DMS53 (cell line): Measurements from ENCODE around the gene SIX4.
"Not testable (repeated sequence)": the region's sequence is repeated elsewhere in the genome, so short reads cannot be mapped to it uniquely, and the experiment has no call there.

Experiments
- DNase-seq: peaks from one replicate; lab custom pipeline; 2025; lab: John Stamatoyannopoulos, UW

SIX4 gene

DNA sequence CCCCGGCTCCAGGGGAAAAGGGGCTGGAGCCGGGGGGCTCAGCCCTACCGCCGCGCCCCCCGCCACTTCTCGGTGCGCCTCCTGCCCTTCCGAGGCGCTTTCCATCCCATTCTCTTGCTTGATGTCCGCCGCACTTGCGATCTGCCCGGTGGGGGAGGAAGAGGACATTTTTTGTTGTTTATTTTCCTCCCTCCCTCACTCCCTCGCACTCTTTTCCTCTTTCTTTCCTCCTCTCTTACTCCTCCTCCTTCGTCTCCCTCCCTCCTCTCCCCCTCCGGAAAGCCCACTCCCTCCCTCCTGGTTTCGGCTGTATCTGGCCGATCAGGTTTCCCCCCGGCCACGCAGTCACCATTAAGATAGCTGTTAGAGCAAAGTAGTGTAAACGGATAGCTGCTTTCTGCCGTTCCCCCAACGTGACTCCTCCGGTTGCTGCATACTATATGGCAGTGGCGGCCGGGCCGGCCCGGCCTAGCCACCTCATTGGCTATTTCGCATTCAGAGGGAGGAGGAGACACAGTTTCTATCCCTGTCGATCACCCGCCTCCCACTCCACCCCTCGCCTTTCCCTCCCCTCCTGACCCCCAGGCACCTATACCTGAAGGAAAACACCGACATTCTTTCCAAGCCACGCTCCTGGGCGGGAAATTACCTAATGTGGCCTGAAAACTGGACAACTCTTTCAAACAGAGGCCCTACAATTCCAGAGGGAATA is at the start of gene SIX4:
Gene SIX4 (minus strand): TSS at position 445 of the 712 bp plus-strand sequence. CDS start 277 bp downstream, at position 168.
- peak; percentile 93 for DNase-seq

DNA sequence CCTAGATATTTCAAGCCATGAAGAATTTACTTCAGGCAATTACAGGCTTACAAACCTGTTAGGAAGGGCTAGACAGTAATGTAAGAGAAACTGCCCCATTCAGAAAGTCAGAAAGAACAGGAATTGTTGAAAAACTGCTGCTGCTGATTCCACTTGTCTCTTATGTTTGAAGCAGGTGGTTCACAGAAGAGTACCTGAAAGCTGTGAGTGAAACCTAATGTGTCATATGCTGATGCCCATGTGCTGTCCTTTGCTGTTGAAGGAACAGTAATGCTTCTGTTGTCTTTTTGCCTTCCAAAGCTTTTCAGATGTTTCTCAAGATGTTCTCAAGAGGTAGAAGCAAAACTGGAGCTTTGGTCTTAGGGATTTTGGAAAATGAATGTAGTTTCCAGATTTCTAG is 49.4 kb upstream of the SIX4 start:
- DNase-seq = no peak

DNA sequence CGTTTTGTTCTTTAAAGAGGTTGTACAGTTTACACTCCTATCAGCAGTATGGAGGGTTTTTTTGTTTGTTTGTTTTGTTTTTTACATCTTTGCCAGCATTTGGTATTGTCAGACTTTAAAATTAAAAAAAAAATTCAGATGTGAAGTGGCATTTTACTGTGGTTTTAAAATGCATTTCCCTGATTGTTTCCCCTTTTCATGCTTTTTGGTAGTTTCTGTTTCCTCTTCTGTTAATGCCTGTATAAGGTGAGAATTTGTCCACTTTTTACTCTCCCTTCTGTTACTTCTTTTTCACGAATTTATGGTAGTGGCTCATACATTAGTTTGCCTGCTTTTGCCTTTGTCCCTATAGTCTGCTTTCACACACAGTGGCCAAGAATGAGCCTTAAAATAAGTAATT is 47.0 kb upstream of the SIX4 start:
- no peak for DNase-seq

DNA sequence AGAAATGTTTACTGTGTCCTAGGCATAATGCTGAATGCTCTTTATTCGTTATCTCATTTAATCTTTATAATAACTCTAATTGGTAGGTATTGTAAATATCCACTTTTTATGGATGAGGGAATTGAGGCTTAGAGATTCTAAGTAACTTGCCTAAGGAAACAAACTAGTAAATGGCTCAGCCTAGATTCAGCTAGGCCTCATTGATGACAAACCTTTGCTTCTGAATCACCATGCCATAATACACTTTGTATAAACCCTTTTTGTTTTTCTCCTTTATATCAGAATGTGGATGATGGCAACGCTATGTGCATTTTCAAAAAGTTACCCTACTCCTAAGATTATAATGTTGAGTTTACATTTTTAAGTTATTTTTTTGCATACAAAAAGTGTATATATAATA is 44.5 kb upstream of the SIX4 start:
- DNase-seq = no peak

DNA sequence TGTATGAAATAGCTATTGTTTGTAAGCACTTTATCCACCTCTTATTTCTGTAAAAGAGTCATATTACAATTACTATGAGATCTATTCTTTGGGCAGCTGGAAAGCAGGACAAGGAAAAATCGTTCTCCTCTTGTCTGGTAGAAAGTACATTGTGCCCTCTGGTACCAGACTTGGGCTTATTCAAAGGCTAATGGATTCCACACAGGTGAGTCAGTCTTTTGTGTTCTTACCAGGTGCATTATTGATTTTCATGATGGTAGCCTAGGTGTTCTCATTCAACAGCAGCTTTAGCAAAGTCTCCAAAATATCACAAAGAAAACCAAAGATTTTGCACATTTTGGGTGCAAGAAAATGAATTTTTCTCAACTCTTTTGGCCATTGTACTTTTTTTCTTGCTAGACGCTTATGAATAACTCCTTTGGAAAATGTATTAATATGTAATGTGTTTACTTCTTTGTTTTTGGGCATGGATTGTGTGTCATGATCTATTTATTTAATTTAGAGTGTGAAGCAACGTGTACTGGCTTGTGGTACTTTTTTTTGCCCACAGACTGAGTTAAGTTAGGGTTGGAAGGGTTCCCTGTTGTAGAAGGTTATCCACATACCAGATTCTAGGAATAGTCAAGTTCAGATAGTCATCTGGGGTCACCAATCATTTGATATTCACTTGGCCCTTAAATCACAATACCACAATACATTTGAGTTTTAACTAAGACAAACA is 36.7 kb upstream of the SIX4 start:
- DNase-seq = peak; percentile 72

DNA sequence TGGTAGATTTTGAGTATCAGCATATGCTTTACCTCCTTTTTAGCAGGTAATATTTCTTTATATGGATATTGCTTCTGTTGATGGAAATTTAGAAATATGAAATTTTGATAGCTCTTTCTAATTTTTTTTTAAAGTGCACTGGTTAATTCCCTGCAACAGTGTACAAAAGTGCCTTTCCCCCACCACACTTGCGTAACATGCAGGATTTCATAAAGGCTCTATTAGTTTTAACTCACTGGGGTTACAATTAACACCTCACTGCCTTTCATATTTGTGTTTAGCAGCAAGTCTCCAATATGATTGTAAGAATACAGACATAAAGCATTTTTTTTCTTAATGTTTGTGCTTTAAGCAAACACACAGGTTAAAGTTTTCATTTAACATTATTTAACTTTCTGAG is 36.1 kb upstream of the SIX4 start:
- DNase-seq = no peak

DNA sequence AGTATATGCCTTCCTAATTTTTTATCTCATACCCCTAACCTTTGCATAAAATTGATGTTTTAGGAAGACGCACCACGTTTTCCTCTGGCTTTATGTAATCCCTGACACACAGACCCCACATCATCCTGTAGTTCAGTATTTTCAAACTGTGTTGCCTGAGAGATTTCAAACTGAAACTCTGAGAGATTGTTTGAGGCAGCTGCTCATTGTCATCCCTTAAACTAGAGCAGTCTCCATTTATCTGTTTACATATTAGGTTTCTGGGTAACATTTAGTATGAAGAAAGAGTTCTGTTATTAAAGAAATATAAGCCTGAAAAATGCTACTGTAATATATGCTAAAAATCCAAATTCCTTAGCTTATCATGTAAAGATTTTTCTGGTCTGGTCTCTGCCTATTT is 34.7 kb upstream of the SIX4 start:
- peak; percentile 3 for DNase-seq

DNA sequence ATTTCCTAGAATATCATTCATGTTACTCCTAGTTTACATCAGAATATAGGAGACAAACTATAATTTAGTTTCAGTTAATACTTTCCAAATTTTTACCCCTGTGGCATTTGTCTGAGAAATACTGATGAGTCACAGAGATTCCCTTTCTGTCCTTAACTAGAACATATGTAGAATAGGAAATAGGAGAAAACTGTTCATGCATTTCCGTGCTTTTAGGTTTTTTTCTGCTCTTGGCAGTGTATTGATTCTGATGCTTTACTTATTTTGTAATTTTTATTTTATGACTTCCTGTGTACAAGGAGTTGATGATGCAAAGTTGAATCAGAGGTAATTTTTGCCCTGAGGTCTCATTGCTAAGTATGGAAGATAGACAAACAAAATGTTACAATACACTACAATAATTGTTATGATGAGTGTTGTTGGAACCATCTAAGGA is 33.4 kb upstream of the SIX4 start:
- no peak for DNase-seq

DNA sequence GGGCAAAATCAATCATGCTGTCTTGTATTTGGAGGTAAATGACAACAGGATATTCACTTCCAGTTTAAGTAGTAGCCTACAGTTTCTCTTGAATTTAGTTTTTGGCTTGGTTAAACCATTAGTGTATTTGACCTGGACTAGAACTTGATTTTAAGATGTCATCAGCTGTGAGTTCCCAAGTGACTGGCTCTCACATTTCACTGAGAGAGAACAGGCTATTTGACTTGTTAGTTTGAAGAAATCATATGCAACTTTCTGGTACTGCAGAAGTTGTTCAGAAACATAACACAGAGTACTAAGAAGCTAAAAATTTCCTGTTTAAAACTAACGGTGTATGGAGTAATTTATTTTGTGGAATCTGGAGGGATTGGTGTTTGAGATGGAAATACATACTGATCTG is 32.7 kb upstream of the SIX4 start:
- DNase-seq = no peak

DNA sequence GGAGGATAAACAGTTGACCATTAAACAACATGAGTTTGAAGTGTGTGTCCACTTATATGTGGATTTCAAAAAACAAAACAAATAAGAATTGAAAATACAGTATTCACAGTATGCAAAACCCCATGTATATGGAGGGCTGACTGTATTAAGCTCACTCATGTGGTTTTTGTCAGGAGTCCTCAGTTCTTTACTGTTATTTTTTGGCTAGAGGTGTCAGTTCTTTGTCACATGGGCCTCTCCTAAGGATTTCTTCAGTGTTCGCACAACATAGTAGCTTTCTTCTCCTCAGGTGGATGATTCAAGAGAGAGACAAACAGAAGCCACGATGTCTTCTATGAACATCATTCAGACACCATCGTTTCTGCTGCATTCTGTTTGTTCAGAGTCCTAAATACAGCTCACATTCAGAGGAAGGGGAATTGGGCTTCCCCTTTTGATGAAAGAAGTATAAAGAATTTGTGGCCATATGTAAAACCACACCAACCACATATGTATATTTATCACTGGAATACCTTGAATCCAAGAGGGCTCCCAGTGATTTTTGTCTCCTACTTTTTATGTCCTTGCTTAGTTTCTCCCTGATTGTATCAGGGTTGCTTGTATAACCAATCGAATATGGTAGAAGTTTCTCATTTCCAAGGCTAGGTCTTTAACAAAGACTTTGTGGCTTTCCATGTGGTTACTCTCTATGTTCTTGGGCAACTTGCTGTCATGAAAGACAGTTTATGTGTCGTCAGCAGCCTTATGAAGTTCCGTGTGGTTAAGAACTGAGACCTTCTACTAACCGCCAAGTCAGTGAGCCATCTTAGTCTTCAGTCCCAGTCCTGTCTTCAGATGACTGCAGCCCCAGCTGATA is 29.3 kb upstream of the SIX4 start:
- DNase-seq = no peak

DNA sequence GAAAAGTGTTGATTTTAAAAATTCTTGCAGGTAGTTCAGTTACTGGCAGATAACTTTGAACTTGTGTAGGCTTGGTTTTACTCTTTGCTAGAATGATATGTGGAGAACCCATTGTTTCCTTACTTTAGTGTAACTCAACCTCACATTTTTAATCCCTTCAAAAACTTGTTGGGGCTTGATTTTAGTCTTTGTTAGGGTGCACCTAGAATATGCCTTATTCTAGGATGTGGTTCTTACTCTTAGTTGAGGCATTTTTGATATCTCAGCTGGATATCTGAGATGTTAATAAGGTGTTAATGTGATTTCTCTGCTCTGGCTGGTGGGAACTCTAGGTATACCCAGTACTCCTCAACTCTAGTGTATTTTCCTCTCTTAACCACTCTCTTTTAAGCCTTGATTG is 20.4 kb upstream of the SIX4 start:
- DNase-seq = no peak

DNA sequence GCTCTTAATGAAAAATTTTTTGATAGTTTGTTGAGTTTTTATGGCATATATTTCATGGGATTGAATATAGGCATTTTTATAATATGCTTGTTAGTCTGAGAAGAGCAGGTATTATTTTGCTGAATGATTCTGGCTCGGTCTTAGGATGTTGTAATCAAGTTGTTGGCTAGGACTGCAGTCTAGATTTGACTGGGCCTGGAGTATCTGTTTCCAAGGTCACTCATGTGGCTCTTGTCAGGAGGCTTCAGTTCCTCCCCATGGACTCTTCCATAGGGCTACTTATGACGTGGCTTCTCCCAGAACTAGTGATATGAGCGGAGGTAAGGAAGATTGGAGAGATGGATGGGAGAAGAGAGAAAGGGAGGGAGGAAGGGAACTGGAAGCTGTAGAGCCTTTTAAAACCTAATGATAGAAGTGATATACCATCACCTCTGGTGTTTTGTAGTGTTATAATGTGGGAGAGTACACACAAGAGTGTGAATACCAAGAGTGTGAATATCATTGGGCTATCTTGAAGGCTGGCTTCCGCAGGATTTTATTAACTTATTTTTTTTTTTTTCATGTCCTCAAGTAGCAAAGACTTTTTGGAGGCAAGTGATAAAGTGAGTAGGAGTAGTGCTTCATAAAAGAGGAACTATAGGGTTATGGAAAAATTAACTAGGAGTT is 14.8 kb upstream of the SIX4 start:
- no peak for DNase-seq

DNA sequence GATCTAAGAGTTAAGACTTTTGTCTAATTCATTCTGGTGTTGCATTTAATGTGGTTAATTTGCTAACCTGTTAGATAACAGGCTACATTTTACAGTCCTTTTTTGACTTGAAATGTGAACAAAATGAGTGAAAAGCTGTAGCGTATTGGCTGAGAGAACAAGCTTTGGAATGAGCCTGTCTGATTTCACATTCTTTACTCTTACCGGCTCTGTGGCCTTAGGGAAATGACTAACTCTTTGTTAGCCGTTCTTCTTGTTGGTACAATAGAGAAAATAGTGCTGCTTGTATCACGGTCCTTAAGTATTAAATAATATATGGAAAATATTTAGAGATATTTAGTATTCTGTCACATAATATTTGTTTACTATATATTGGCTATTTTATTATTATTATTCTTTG is 12.3 kb upstream of the SIX4 start:
- no peak for DNase-seq

DNA sequence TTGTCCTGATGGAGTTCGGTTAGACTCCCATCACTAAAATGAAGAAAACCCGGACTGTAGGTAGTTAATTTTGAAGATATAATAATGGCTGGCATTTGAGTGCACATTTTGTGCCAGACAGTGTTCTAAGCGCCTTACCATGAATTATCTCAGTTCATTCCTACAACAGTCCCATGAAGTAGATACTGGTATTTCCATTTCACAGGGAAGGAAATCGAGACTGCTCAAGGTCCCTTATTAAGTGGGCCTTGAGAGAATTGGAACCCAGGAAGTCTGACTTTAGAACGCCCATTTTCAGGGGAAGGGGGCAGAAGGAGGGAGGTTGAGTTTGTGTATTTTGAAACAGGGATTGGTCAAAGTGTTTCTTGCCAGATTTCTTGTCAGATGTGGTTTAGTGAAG is 11.3 kb upstream of the SIX4 start:
- DNase-seq = no peak

DNA sequence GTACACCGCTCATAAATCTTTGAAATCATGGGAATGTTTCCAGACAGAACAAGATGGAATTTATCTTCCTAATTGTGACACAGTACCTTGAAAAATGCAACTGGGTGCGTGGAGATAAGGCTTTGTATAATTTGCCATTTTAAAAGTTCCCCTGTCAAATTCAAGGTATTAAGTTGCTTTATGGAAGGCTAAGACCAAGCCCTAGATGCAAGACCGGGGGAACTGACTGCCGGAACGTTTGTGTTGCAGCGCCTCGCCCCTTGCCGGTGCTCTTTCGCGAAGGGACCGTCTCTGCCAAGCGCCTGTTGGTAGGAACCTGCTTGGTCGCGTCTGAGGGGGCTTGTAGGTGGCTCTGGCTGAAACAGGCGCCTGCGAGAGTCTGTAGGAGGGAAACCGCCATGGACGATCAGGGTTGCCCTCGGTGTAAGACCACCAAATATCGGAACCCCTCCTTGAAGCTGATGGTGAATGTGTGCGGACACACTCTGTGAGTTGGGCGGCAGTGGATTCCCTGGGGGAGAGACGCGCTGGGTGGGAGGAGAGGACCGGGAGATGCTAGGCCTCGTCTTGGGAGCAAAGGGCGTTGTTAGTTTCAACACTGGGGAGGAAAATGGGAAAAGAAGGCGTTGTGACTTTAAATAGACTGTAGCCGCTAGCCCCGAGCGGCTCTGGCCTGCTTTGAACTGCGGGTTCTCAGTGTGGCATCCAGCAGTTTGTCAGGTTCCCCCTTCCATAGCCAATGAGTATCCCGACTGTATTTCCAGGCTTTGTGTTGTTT is 10.5 kb upstream of the SIX4 start, which contains the start of gene MNAT1:
Gene MNAT1 (plus strand): TSS at position 297 of the 778 bp plus-strand sequence. CDS start 102 bp downstream, at position 399.
- DNase-seq = peak; percentile 84

DNA sequence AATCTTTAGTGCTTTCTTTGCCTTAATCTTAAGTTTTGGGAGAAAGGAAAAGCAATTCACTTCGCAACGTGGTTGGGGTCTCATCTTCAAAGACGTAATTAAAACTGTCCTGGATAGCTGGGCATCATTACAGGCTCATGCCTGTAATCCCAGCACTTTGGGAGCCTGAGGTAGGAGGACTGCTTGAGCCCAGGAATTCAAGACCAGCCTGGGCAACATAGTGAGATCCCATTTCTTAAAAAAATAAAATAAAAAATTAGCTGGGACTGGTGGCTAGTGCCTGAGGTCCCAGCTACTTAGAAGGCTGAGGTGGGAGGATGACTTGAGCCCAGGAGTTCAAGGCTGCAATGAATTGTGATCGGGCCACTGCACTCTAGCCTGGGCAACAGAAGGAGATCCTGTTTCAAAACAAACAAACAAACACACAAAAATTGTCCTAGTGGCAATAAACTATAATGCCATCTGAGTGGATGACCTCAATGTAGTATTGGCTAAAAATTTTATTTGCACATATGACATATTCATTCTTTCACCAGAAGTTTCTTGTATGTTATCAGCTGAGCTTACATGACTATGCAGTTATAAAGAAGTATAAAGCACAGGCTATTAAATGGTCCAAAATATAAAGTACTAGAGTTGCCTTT is 8.8 kb upstream of the SIX4 start:
- peak; percentile 44 for DNase-seq

DNA sequence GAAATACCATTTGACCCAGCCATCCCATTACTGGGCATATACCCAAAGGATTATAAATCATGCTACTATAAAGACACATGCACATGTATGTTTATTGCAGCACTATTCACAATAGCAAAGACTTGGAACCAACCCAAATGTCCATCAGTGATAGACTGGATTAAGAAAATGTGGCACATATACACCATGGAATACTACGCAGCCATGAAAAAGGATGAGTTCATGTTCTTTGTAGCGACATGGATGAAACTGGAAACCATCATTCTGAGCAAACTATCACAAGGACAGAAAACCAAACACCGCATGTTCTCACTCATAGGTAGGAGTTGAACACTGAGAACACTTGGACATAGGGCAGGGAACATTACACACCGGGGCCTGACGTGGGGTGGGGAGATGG is 7.1 kb upstream of the SIX4 start:
- not testable (repeated sequence) for DNase-seq

DNA sequence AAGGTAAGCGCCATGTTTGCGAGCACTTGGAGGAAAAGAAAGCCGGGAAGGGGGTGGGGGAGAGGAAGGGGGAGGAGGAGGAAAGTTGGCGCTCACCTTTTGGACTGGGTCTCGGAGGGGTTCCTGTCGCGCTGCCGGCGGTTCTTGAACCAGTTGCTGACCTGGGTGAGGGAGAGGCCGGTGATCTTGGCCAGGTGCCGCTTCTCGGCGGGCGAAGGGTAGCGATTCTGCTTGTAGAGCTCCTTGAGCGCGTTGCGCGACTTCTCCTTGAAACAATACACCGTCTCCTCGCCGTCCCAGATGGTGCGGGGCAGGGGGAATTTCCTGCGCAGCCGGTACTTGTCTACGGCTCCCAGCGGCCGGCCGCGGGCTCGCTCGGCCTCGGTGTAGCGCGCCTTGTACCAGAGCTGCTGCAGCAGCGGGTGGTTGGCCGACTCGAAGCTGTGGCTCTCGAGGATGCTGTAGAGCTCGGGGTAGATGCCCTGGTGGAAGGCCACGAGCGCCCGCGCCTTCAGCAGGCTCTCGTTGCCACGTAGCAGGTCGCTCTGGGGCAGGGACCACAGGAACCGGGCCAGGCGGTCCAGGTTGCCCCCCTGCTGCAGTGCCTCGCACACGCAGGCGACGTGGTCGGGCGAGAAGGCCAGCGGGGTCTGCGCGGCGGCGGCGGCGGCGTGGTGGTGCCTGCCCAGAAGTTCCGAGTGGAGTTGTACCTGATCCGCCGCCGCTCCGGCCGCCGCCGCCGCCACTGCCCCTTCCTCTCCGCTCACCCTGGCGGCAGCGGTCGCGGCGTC is 840 bp downstream of the SIX4 start:
- peak; percentile 83 for DNase-seq

DNA sequence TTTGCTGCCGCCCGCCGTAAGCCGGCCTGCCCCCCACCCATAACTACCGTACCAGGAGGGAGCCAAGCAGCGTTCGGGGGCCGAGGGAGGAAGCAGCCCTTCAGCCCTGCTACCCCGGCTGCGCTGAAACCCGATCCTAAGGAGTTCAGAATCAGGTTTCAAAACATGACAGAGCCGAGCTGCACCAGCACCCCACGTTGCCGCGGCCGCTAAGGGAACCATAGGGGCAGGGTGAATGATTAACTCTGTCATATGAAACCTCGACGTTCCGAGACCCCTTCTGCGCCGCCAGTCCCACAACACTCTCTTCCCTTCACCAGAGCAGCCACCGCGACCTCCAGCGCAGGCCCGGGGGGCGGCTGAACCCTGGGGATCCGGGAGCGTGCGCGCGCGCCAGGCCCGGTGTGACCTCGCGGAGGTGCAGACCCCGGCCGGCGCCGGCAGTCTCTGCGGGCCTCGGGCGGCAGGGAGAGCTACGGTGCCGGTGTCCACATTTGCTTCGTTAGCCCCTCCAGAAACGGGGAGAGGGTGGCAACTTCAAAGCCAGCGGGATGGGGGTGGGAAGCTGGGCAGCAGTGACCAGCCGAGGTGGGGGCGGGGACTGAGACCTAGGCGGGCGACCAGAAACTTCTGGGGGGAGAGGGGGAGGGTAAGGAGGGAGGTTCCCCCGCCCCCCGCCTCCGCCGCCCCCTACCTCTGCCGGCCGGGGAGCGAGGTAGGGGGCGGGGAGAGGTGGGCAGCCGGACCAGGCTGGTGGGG is 1.6 kb downstream of the SIX4 start:
- peak; percentile 86 for DNase-seq
